Dedifferentiated amniotic fluid mesenchymal stem cell (primary cell): Measurements from ENCODE around the gene ENO3.
A peak's percentile ranks its signal among the peaks of the same experiment; 100 is the strongest.
"Not testable (repeated sequence)": the region's sequence is repeated elsewhere in the genome, so short reads cannot be mapped to it uniquely, and the experiment has no call there.

ENCODE experiments used
- DNase-seq: peaks from one replicate; pipeline ENCODE4 v3.0.0-alpha.2; 2016; ENCODE audit errors: extremely low spot score

Gene ENO3

DNA sequence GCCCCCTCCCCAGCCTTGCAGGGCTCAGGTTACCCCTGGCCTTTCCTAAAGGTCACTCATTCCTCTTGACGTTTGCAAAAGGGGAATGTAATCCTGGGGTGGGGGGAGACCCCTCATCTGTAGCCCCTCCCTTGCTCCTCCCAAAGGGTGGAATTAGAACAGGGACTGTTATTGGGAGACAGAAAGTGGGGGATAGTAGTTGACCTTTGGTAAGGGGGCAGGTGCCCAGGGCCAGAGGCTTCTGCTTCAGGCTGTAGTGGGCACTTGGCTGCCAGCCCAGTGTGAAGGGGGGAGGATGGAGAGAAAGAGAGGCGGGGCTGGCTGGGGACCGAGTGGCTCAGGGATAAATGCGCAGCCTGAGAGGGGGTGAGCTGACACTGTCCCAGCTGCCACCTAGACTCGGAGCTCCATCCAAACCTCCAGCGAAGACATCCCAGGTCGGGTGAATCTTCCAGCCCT is at the start of gene ENO3:
Gene ENO3, plus strand, starts transcription at position 374 of the 459 bp plus-strand sequence. CDS start 711 bp downstream, outside the sequence.
- DNase-seq, result no peak

DNA sequence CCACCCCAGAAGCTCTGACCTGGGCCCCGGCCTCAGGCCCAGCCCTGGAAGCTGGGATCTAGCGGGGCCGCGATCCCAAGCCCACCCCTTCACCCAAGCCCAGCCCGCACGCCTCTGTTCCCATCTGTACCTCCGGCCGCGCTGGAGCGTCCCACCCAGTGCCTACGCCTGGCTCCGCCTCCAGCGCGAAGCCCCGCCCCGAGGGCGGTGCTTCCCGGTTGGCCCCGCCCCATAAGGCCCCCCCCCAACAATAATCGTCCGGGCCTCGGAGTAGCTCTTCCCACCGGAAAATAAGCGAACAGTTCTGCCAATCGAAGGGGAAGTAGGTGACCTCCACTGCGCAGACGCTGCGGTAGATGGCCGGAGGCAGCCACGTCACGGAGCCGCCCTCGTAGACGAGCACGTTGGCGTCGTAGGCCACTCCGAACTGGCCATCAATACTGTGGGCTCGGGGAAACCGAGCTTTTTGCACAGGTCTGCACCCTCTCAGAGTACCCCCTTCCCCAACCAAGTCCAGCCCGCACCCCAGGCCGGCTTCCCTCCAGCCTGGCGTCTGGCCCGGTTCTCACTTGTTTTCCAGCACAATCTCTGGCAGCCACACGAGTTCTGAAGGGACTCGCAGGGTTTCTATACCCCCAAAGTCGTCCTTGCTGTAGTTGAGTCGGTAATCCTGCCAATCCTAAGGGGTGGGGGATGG is 49.1 kb upstream of the ENO3 start:
- DNase-seq, result no peak

DNA sequence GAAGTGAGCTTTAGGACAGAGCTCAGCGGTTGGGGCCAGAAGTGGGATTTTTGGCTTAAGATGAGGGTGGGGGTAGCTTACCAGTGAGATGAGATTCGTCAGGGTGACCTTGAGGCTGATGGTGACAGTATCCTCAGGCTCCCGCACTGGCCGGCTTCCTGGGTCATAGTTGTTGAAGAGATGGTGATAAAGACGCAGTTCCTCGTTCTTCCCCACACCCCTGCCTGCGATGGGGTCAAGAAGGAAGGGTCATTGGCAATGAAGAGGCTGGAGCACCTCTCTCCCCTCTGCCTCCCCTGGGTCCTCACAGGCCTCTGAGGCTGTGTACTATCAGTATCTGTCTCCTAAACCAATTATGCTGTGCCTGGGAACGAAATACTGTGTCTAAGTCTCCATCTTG is 48.4 kb upstream of the ENO3 start:
- DNase-seq, result no peak

DNA sequence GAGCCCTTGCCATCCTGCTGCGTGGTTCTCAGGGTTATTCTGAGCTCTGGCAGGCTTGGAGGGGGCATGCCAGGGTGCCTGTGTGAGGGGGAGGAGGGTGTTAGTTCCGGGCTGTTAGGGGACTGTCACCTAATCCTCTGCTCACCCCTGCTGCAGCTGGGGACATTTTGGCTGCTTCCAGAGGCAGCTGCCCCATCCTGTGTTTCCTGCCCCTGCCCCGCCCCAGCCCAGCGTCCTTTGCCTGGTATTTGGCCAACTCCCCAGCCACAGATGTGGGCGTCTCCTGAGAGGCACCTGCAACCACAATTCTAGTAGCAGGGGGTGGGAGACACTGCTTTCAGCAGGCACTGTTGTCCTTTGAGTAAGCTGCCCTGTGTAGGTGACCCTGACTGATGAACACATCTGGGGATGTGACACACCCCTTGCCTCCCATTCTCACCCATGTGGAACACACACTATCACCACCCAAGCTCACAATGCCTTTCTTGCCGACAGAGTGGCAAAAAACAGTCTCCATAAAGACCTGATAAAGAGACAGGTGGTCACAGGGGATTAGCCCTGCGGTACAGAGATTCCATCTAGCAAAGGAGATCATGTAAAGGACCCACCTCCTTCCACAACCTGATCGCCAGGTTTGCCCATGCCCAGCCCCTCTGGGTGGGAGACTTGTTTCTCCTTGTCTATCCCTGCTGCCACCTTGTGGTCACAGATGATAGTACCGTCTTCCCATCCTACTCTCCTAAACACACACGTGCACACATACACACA is 47.7 kb upstream of the ENO3 start, which contains the start of gene CHRNE:
Gene CHRNE, minus strand, starts transcription at position 48 of the 768 bp plus-strand sequence. Its CDS starts 35 bp downstream, at position 13.
- DNase-seq, result peak; percentile 56

DNA sequence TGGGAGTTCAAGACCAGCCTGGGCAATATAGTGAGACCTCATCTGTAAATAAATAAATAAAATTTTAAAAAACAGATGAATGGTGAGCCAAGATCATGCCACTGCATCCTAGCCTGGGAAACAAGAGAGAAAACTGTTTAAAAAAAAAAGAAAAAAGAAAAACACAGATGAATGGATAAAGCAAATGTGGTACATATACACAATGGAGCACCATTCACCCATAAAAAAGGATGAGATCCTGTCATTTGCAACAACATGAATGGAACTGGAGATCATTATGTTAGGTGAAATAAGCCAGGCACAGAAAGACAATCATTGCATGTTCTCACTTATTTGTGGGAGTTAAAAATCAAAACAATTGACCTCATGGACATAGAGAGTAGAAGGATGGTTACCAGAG is 44.3 kb upstream of the ENO3 start:
- DNase-seq, result not testable (repeated sequence)

DNA sequence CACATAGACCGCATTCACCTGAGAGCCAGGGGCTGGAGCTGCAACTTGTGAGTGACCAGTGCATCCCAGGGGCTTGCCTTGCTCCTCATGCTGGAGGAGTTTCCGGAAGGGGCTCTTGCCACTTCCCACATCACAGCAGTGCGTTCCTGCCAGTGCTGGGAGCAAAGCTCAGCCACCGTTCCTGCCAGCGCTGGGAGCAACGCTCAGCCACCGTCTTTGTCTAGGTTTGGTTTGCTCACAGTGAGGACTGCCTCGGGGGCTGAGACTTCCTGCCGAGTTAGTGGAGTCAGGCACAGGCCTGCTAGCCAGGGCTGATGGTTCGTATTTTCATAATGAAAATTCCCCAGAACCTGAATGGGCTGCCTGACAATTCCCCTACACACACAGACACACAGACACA is 42.6 kb upstream of the ENO3 start:
- DNase-seq, result no peak

DNA sequence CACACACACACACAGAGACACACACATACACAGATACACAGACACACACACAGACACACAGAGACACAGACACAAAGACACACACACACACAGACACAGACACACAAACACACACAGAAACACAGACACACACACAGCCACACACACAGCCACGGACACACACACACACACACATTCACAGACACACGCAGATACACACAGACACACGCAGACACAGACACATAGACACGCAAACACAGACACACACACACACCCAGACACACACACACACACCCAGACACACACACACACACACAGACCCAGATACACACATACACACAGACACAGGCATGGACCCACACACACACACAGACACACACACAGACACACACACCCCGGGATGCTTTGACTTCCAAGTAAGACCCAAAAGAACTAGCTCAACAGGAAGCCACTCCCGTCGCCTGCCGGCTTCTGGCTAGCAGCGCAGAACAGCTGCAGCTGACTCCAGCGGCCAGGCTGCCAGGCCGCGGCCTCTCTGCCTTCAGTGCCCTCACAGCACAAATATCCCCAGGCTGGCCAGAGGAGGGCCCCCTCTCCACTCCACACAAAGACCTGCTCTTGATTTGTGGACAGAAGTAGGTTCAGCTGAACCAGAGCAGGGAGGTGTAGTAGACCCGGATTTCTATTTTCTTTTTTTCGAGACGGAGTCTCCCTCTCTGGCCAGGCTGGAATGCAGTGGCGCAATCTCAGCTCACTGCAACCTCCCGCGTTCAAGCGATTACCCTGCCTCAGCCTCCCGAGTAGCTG is 42.0 kb upstream of the ENO3 start:
- peak; percentile 73 for DNase-seq

DNA sequence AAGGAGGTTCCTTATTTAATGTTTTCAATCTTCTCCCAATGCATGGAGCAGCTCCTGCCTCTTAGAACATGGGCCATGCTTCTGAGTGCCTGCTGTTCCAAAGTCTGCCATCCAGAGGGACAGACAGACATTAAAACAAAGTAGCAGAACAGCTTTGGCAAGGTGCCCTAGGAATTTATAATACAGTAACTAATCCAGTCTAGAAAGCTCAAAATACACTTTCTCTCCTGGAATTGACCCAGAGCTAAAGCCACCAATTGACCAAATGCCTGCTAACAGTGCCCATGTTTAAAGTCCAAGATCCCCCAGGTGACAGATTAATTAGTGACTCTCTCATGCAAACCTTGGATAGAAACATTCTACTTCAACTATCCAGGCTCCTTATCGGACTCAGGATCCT is 36.9 kb upstream of the ENO3 start:
- no peak for DNase-seq

DNA sequence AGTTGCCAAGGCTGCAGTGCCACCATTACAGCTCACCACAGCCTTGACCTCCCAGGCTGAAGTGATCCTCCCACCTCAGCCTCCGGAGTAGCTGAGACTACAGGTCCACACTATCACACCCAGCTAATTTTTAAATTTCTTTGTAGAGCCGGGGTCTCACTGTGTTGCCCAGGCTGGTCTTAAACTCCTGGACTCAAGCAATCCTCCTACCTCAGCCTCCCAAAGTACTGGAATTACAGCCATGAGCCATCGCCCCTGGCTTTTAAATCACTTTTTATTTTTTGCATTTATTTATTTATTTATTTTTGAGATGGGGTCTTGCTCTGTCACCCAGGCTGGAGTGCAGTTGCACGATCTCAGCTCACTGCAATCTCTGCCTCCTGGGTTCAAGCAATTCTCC is 36.4 kb upstream of the ENO3 start:
- DNase-seq, result not testable (repeated sequence)

DNA sequence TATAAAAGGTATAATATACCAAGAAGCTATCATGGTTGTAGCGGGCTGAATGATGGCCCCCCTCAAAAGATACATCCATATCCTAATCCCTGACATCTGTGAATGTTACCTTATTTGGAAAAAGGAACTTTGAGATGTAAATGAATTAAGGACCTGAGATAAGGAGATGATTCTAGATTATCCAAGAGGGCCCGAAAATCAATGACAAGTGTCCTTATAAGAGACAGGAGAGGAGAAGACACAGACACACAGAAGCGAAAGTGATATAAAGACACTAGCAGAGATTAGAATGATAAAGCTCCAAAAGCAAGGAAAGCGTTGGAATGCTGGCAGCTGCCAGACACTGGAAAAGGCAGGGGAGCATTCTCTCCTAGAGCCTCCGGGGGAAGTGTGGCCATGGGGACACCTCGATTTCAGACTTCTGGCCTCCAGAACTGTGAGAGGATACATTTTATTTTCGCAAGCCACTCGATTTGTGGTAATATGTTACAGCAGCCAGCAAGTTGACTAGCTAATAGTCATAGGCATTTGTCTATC is 31.3 kb upstream of the ENO3 start:
- no peak for DNase-seq

DNA sequence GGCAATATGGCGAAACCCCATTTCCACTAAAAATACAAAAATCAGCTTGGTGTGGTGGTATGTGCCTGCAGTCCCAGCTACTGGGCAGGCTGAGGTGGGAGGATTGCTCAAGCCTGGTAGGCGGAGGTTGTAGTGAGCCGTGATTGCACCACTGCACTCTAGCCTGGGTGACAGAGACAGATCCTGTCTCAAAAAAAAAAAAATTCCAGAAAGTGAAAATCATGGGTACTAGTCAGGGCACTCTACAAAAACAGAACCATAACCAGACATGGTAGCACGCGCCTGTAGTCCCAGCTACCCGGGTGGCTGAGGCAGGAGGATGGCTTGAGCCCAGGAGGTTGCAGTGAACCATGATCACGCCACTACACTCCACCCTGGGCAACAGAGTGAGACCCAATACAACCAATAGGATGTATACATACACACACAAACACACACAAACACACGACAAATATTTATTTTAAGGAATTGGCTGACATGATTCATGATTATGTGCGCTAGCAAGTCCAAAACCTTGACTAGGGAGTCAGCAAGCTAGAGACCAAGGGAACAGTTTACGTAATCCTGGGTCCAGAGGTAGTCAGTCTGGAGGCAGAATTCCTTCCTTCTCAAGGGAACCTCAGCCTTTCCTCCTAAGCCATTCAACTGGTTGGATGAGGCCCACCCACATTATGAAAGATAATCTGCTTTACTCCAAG is 30.4 kb upstream of the ENO3 start:
- no peak for DNase-seq

DNA sequence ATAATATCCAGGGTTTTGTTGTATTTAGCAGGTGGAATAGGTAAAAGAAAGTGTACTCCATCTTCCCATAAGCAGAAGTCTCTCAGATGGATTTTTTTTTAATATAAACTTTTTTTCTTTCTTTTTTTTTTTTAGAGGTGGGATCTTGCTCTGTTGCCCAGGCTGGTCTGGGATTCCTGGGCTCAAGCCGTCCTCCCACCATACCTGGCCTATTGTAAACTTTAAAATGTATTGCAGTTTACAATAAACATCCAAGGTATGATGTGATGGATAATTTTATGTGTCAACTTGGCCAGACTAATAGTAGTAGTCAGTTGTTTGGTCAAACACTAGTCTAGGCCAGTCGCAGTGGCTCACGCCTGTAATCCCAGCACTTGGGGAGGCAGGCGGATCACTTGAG is 29.6 kb upstream of the ENO3 start:
- DNase-seq, result no peak

DNA sequence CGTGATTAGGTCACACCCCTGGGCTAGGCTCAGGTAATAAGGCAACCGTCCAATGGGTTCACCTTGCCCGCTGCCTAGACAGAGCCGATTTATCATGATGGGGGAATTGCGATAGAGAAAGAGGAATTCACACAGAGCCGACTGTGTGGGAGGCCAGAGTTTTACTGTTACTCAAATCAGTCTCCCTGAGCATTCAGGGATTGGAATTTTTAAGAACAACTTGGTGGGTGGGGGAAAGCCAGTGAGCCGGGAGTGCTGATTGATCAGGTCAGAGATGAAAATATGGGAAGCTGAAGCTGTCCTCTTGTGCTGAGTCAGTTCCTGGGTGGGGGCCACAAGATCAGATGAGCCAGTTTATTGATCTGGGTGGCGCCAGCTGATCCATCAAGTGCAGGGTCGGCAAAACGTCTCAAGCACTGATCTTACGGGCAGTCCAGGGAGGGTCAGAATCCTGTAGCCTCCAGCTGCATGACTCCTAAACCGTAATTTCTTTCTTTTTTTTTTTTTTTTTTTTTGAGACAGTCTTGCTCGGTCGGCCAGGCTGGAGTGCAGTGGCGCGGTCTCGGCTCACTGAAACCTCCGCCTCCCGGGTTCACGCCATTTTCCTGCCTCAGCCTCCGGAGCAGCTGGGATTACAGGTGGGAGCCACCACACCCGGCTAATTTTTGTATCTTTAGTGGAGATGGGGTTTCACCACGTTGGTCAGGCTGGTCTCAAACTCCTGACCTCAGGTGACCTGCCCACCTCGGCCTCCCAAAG is 24.2 kb upstream of the ENO3 start:
- DNase-seq, result not testable (repeated sequence)

DNA sequence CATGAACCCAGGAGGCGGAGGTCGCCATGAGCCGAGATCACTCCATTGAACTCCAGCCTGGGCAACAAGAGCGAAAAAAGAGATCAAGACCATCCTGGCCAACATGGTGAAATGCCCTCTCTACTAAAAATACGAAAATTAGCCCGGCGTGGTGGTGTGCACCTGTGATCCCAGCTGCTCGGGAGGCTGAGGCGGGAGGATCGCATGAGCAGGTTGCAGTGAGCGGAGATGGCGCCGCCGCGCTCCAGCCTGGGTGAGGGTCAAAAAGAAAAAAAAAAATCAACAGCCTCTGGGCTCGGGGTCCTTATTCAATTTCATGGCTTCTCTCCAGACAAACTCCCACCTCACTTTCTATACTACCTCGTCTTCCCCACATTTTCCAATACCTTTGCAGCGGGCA is 22.0 kb upstream of the ENO3 start:
- no peak for DNase-seq

DNA sequence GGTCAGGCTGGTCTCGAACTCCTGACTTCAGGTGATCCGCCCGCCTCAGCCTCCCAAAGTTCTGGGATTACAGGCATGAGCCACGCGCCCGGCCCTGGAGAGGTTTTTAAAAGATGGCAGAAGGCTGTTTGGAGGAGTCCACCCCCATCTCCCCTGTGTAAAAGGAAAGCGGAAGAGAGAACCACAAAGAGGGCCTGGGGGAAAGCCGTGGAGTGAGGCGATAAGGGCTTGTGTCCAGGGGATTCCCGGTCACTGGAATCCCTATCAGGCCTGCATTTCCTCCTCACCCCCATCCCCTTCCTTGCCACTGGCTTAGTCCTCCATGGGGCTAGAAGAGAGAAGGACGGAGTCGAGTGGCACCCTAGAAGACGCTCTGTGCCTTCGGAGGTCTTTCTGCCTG is 19.0 kb upstream of the ENO3 start, which contains the start of gene GP1BA:
Gene GP1BA, plus strand, starts transcription at position 315 of the 400 bp plus-strand sequence. CDS start 328 bp downstream, outside the sequence.
- no peak for DNase-seq

DNA sequence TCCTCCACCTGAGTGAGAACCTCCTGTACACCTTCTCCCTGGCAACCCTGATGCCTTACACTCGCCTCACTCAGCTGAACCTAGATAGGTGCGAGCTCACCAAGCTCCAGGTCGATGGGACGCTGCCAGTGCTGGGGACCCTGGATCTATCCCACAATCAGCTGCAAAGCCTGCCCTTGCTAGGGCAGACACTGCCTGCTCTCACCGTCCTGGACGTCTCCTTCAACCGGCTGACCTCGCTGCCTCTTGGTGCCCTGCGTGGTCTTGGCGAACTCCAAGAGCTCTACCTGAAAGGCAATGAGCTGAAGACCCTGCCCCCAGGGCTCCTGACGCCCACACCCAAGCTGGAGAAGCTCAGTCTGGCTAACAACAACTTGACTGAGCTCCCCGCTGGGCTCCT is 18.2 kb upstream of the ENO3 start:
- DNase-seq, result no peak

DNA sequence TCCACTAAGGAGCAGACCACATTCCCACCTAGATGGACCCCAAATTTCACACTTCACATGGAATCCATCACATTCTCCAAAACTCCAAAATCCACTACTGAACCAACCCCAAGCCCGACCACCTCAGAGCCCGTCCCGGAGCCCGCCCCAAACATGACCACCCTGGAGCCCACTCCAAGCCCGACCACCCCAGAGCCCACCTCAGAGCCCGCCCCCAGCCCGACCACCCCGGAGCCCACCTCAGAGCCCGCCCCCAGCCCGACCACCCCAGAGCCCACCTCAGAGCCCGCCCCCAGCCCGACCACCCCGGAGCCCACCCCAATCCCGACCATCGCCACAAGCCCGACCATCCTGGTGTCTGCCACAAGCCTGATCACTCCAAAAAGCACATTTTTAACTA is 17.3 kb upstream of the ENO3 start:
- DNase-seq, result no peak

DNA sequence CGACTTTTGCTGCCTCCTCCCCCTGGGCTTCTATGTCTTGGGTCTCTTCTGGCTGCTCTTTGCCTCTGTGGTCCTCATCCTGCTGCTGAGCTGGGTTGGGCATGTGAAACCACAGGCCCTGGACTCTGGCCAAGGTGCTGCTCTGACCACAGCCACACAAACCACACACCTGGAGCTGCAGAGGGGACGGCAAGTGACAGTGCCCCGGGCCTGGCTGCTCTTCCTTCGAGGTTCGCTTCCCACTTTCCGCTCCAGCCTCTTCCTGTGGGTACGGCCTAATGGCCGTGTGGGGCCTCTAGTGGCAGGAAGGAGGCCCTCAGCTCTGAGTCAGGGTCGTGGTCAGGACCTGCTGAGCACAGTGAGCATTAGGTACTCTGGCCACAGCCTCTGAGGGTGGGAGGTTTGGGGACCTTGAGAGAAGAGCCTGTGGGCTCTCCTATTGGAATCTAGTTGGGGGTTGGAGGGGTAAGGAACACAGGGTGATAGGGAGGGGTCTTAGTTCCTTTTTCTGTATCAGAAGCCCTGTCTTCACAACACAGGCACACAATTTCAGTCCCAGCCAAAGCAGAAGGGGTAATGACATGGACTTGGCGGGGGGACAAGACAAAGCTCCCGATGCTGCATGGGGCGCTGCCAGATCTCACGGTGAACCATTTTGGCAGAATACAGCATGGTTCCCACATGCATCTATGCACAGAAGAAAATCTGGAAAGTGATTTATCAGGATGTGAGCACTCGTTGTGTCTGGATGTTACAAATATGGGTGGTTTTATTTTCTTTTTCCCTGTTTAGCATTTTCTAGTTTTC is 16.5 kb upstream of the ENO3 start:
- DNase-seq, result no peak

DNA sequence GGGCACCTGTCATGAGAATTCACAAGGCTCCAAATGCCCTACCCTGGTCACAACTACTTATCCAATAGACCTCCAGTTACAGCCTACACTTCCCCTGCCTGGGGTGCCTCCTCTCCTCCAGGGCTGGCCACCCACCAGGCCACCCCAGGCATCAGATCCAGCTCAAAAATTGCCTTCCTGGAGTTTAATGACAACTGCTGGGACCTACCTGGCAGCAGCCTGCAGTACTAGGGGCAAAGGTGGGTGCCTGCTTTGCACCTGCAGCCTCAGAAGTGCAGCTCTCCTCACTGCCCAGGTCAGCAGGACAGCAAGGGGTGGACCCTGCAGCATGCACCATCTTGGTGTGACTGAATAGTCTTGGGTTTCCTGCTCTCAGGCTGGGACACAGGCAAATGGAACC is 15.3 kb upstream of the ENO3 start:
- no peak for DNase-seq

DNA sequence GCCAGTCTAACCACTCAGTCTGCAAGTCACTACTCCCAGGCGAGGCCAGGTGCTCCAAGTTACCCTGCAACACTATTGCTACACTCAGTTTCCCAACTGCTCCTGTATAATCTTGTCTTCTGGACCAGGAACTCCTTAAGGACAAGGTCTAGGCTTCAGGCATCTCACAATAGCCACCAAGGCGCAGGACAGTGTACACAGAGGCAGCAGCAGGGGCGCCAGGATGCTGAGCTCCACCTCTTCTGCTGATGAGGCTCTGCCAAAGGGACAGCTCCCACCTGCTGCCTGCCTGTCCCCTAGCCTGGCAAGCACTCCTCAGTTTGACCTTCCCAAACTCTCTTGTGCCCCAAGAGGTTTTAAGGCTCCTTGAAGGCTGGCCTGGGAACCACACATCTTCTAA is 14.5 kb upstream of the ENO3 start:
- DNase-seq, result no peak
